H1 (cell line): ENCODE measurements around the gene CD1B. TPM values are rescaled to one million over a fixed set of nuclear protein-coding genes. Genes with fewer than 3 reads are reported as not detected.

Experiments used
- FOSL1 ChIP-seq: IDR thresholded peaks from 2 replicates; pipeline ENCODE4 v1.6.1; 2011; ENCODE audit warnings: mild to moderate bottlenecking, low read depth, low read length, moderate library complexity; ENCODE audit not compliant: insufficient read depth
- RAD21 ChIP-seq, 2 experiments: IDR thresholded peaks in 1 of 2; conservative IDR thresholded peaks in 1 of 2; 2 replicates each; pipeline ENCODE4 v1.6.1; 2011; ENCODE audit warnings: low read depth in 2 of 2, low read length in 2 of 2, improper control_type of control experiment in 1 of 2, inconsistent platforms in 1 of 2, mild to moderate bottlenecking in 1 of 2, moderate library complexity in 1 of 2
- SRF ChIP-seq: IDR thresholded peaks from 2 replicates; pipeline ENCODE4 v1.6.1; 2011; ENCODE audit warnings: mild to moderate bottlenecking, low read depth, low read length, moderate library complexity
- TBP ChIP-seq: IDR thresholded peaks from 2 replicates; pipeline ENCODE4 v1.6.1; 2011; ENCODE audit warnings: low read depth, low read length, improper control_type of control experiment
- polyA plus RNA-seq, 7 experiments: library from polyadenylated mRNA; depleted of rRNA in 3 of 7; stranded (reverse) in 5 of 7; unstranded in 2 of 7; fragments of >200 nt in 5 of 7; fragments of 200-250 nt in 2 of 7; gene quantifications; 1 replicate in 5 of 7; 2 replicates in 1 of 7; 4 replicates in 1 of 7; pipeline versions ENCODE4 v1.2.1 to v1.2.3, GENCODE V29; 2011 to 2013; ENCODE audit warnings: missing spikeins in 2 of 7, mixed read lengths in 2 of 7
- total RNA-seq: library from RNA; stranded (reverse); fragmentation: NEBNext Ultra II Directional; extraction: Animal tissue kit (Norgen Biotek cat#: 25700); gene quantifications from 2 replicates; pipeline ENCODE4 v1.2.1, GENCODE V29; 2021

Gene CD1B
- total and polyA plus RNA-seq, 2 of the 8 experiments (the other 6 are each of a cell fraction or from before 2014, with no cell fraction given), result not detected

DNA sequence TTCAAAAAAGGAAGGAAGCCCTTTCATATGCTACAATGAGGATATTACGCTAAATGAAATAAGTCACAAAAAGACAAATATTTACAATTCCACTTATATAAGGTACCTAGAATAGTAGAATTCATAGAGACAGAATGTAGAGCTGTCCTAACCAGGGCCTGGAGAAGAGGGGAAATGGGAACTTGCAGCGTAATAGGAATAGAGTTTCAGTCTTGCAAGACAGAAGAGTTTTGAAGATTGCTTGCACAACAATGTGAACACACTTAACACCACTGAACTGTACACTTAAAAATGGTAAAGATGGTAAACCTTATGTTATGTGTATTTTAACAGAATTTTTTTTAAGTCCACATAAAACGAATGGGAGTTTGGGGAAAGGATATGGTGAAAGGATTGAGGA, 2.9 kb downstream of the CD1B start (continued):
- TF ChIP-seq RAD21 (IDR thresholded peaks at IDR 0.05 in 1 of 2, conservative IDR thresholded peaks at IDR 0.05 in 1 of 2; ENCODE audit: low read depth in 2 of 2, low read length in 2 of 2) (no peak), SRF (no peak), FOSL1 (no peak), TBP (no peak)
